ENCODE data around the gene NFKB1.
"Not testable (repeated sequence)": the region's sequence is repeated elsewhere in the genome, so short reads cannot be mapped to it uniquely, and the experiment has no call there.

Gene NFKB1

GRCh38 chr4:102565696-102566095, 64.5 kb downstream of the NFKB1 start:
- DNase-seq (ENCODE audit: low spot score) = no peak

GRCh38 chr4:102566426-102566825, 65.3 kb downstream of the NFKB1 start:
- DNase-seq (ENCODE audit: low spot score) = no peak

GRCh38 chr4:102567427-102567826, 66.3 kb downstream of the NFKB1 start:
- no peak for DNase-seq (ENCODE audit: low spot score)

- no peak for DNase-seq (ENCODE audit: low spot score)
Measured at GRCh38 chr4:102569200-102569599, 68.0 kb downstream of the NFKB1 start.

- DNase-seq (ENCODE audit: low spot score) = not testable (repeated sequence)
Measured at GRCh38 chr4:102570211-102570610, 69.1 kb downstream of the NFKB1 start.

- DNase-seq (ENCODE audit: low spot score) = no peak
Measured at GRCh38 chr4:102572452-102572851, 71.3 kb downstream of the NFKB1 start.

- DNase-seq (ENCODE audit: low spot score) = no peak
Measured at GRCh38 chr4:102574317-102574716, 73.2 kb downstream of the NFKB1 start.

- no peak for DNase-seq (ENCODE audit: low spot score)
Measured at GRCh38 chr4:102575369-102576129, 74.4 kb downstream of the NFKB1 start.

GRCh38 chr4:102578270-102578669, 77.1 kb downstream of the NFKB1 start:
- DNase-seq (ENCODE audit: low spot score) = no peak

- no peak for DNase-seq (ENCODE audit: low spot score)
Measured at GRCh38 chr4:102578819-102579218, 77.7 kb downstream of the NFKB1 start.

GRCh38 chr4:102579794-102580462, 78.8 kb downstream of the NFKB1 start:
- DNase-seq (ENCODE audit: low spot score) = no peak

- no peak for DNase-seq (ENCODE audit: low spot score)
Measured at GRCh38 chr4:102580463-102580842, 79.3 kb downstream of the NFKB1 start.

GRCh38 chr4:102584091-102584490, 82.9 kb downstream of the NFKB1 start:
- DNase-seq (ENCODE audit: low spot score) = no peak

- DNase-seq (ENCODE audit: low spot score) = no peak
Measured at GRCh38 chr4:102585329-102585728, 84.2 kb downstream of the NFKB1 start.

GRCh38 chr4:102586002-102586643, 85.0 kb downstream of the NFKB1 start:
- no peak for DNase-seq (ENCODE audit: low spot score)

GRCh38 chr4:102586644-102587021, 85.5 kb downstream of the NFKB1 start:
- no peak for DNase-seq (ENCODE audit: low spot score)

GRCh38 chr4:102589743-102590142, 88.6 kb downstream of the NFKB1 start:
- no peak for DNase-seq (ENCODE audit: low spot score)

GRCh38 chr4:102592256-102592655, 91.1 kb downstream of the NFKB1 start:
- DNase-seq (ENCODE audit: low spot score) = no peak

GRCh38 chr4:102593147-102593546, 92.0 kb downstream of the NFKB1 start:
- DNase-seq (ENCODE audit: low spot score) = no peak

GRCh38 chr4:102594000-102594399, 92.8 kb downstream of the NFKB1 start:
- DNase-seq (ENCODE audit: low spot score) = no peak

GRCh38 chr4:102596532-102596931, 95.4 kb downstream of the NFKB1 start:
- DNase-seq (ENCODE audit: low spot score) = no peak

GRCh38 chr4:102598086-102598761, 97.1 kb downstream of the NFKB1 start:
- no peak for DNase-seq (ENCODE audit: low spot score)

All from NAMALWA (cell line).